Measurements from ENCODE around the gene CASTOR1.
"Not testable (repeated sequence)": the region's sequence is repeated elsewhere in the genome, so short reads cannot be mapped to it uniquely, and the experiment has no call there.

The CASTOR1 gene

DNA sequence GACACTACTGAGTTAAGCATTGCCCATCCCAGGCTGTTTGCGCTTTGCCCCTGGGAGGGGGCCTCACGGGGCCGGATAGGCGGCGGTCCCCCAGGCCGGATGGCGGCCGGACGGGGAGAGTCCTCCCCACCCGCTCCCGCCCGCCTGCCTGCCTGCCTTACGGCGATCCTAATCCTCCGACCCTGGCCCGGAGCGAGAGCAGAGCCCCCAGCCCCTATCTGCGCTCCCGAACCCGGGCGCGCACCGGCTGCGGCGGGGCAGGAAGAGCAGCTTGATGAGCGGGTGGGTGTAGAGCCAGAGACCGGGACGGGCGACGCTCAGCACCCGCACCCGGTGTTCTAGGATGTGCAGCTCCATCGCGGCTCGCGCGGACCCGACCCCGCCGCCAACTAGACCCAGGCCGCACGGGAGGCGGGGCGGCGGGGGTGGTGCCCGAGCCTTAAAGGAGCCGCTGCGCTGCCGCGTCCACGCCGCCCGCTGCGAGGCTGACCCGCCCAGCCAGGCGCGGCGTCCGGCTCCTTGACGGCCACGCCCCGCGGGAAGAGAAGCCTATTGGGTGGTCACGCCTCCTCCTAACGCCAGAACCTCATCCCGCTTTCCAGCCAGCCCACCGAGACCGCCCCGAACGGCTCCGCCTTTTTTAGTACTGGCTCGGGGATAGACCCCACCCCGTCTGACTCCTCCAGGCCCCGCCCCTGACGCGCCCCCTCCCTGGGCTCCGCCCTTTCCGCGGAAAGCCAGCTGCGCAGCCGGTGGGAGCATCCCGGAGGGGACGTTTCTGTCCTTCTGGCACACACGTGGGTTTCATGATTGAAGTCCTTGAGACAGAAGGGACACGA is at the start of gene CASTOR1:
Gene CASTOR1 (minus strand): TSS at position 365 of the 839 bp plus-strand sequence. CDS start 8 bp downstream, at position 357.
- H3K4me3 Mint-ChIP-seq, result peak within 1 kb of the TSS; percentile 84
- H3K36me3 Mint-ChIP-seq, result peaks cover 30% of the 10 kb centered on the region
- ATAC-seq, result peak; percentile 91
- peak within 1 kb of the TSS; percentile 81 for H3K27ac Mint-ChIP-seq
- no peaks in the 10 kb centered on the region for H3K27me3 Mint-ChIP-seq
- peaks cover 40% of the 10 kb centered on the region for H3K4me1 Mint-ChIP-seq
- no peaks in the 10 kb centered on the region for H3K9me3 Mint-ChIP-seq

DNA sequence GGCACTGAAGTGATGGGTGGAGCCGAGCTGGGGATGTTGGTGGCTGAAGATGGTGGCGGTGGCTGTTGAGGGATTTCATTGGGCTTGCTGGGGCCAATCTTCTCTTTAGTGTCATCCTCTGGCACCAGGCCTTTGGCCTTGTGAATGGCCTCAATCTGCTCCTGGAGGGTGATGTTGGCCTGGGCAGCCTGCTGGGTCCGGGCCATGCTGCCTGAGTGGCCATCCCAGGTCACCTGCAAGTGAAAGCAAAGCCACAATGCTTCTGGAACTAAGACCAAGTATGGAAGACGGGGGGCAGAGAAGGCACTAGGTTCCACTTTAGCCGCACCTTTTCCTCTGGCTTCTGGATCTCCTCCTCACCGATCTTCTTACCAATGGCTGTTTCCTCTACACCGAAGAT is 49.5 kb upstream of the CASTOR1 start:
- ATAC-seq, result no peak
- Mint-ChIP-seq H3K9me3 (no peaks in the 10 kb centered on the region), H3K4me1 (peaks cover 8% of the 10 kb centered on the region), H3K27me3 (no peaks in the 10 kb centered on the region), H3K4me3 (no peak overlapping the region), H3K36me3 (peaks cover 89% of the 10 kb centered on the region), H3K27ac (no peak overlapping the region)

DNA sequence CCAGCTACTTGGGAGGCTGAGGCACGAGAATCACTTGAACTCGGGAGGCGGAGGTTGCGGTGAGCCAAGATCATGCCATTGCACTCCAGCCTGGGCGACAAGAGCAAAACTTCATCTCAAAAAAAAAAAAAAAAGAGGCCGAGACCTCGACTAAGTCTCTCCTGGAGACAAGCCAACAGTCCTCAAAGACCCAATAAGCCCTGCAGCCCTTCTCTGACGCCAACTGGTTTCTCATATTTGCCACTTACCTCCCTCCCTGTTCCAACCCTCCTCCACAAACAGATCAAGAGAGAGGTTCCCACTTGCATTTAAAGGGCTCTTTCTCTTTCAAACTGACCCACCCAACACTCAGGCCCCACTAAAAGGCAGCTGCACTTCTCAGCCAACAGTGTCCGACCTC is 49.0 kb upstream of the CASTOR1 start:
- not testable (repeated sequence) for H3K4me3 Mint-ChIP-seq, H3K27ac Mint-ChIP-seq, ATAC-seq, H3K27me3 Mint-ChIP-seq, H3K4me1 Mint-ChIP-seq, H3K9me3 Mint-ChIP-seq
- H3K36me3 Mint-ChIP-seq, result peaks cover 88% of the 10 kb centered on the region

DNA sequence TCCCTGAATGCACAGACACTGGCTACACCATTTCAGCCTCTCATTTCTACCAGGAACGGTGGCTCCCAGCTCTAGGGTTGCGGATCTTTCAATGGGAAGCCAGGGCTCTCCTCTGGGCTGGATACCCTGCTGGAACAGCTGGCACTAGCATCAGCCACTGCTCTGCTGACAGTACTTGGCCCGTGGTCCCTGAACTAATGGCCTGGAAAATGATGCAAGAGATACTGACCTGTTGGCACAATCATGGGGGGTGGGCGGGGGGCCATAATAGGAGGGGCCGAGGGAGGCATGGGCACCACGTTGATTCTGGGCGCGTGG is 48.1 kb upstream of the CASTOR1 start:
- Mint-ChIP-seq H3K27ac (no peak overlapping the region), H3K4me3 (no peak overlapping the region), H3K9me3 (no peaks in the 10 kb centered on the region), H3K36me3 (peaks cover 92% of the 10 kb centered on the region), H3K4me1 (peaks cover 8% of the 10 kb centered on the region), H3K27me3 (no peaks in the 10 kb centered on the region)
- ATAC-seq, result no peak

DNA sequence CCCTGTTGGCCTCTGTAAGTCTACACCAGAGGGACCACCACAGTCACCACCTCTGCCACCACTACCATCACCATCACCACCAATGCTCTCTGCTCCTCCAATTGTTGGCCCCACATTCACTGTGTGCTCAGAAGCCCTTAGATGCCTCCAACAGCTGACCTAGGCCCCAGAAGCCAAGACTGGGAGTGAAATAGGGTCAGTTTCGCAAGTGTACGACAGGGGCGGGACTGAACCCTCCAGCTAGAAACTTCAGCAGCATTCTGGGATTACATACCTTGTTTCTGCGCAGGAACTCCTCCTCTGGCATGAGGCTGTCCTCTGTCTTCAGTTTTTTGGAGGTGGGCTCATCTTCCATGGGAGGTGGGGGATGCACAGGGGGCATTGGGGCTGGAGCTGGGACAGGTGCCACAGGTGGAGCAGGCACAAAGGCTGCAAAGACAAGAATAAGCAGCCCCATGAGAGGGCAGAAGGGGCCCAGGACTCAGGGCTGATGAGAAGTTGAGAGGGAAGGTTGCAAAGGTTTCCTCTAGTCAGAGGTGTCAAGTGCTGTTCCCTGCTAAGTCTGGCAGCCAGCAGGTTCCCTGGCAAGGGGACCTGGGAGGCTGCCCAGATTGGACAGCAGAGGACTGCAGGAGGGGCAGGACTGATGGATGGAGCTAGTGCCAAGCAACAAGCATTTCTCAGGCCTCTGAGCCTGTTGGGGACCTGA is 47.6 kb upstream of the CASTOR1 start:
- Mint-ChIP-seq H3K27me3 (no peaks in the 10 kb centered on the region), H3K9me3 (no peaks in the 10 kb centered on the region), H3K4me1 (peaks cover 8% of the 10 kb centered on the region), H3K4me3 (no peak overlapping the region), H3K36me3 (peaks cover 89% of the 10 kb centered on the region), H3K27ac (no peak overlapping the region)
- no peak for ATAC-seq

DNA sequence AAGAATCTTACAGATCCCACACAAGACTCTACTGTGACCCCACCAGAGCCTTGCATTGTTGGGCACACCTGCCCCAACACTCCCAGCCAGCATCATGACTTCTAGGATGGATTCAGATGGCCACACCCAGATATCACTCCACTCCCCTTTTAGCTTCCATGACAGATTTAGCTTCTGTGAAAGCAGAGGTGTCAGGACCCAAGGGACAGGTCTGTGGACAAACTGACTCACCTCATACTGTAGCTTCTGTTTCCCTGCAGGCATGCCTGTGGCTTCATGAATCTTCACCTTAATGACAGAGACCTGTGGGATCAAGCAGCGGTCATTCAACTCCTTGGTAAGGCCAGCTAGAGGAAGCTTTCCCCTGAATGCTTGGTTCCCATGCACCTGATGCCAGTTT is 45.9 kb upstream of the CASTOR1 start:
- peak; percentile 58 for ATAC-seq
- no peak overlapping the region for H3K27ac Mint-ChIP-seq

DNA sequence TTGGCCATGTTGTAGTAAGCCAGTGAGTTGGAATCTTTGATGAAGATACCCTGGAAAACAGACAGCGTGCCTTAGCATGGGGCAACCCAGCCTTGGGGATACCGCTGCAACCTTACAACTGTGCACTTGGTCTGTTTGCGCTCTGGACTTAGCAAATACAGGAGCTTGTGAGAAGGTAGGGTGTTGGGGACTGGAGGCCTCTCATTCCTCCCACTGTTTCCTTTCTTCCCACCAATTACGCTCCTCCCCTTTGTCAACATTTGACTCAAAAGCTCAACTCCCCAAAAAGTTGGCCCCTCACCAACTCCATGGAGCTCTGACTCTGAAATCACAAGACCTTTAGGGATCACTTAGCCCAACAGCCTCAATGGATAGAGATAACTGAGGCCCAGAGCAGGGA is 45.3 kb upstream of the CASTOR1 start:
- Mint-ChIP-seq H3K27me3 (no peaks in the 10 kb centered on the region), H3K4me1 (peaks cover 8% of the 10 kb centered on the region), H3K9me3 (no peaks in the 10 kb centered on the region), H3K36me3 (peaks cover 81% of the 10 kb centered on the region), H3K4me3 (no peak overlapping the region), H3K27ac (no peak overlapping the region)
- ATAC-seq, result no peak

More for the DNA sequence above, 45.9 kb upstream of the CASTOR1 start:
- no peaks in the 10 kb centered on the region for H3K27me3 Mint-ChIP-seq
- H3K36me3 Mint-ChIP-seq, result peaks cover 81% of the 10 kb centered on the region
- peaks cover 8% of the 10 kb centered on the region for H3K4me1 Mint-ChIP-seq
- H3K9me3 Mint-ChIP-seq, result no peaks in the 10 kb centered on the region
- no peak overlapping the region for H3K4me3 Mint-ChIP-seq

DNA sequence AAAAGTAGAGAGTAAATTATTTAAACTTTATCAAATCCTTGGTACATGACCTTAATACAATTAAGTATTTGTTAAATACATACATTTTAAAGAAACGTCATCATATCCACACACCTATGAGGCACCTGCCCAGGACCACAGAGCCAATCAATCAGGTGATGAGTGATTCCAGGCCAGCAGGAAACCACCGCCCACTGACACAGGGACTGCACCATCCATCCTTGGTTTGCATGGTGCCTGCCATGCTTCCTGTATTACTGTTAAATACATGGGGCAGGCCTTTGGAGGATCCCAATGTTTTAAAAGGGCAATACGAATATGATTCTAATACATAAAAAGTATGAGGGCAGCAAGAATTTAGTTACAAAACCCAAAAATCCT is 44.4 kb upstream of the CASTOR1 start:
- peaks cover 72% of the 10 kb centered on the region for H3K36me3 Mint-ChIP-seq
- no peaks in the 10 kb centered on the region for H3K27me3 Mint-ChIP-seq
- no peaks in the 10 kb centered on the region for H3K9me3 Mint-ChIP-seq
- H3K4me1 Mint-ChIP-seq, result peaks cover 8% of the 10 kb centered on the region
- no peak overlapping the region for H3K27ac Mint-ChIP-seq
- H3K4me3 Mint-ChIP-seq, result no peak overlapping the region
- ATAC-seq, result no peak

DNA sequence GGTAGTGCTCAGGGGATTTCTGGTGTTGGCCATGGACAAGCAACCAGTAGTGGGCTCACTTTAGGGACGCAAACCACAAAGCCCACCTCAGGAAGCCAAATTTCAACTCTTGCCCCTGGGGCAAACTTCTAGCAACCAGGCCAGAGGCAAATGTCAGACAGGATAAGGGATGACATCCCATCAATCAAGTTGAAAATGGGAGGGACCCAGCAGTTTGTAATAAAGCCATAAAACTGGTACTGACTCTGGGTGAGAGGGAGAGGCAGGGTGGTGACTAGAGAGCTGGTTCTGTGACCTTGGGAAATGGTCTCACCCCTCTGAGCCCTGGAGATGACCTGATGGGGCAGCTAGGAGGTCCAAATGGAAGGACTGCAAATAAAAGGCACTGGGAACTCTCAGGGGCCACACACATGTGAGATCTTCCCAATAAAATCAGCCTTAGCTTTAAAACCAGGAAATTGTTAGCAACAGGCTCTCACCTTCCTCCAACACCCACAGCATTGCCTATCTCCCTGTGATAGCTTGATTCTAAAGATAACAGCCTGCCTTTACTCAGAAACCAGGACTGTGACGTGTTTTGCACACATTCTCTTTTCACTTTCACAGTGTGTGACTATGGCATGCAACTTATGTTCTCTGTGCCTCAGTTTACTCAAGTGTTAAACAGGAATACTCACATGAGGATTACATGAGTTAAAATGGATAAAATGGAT is 43.8 kb upstream of the CASTOR1 start:
- no peak for ATAC-seq
- H3K27me3 Mint-ChIP-seq, result no peaks in the 10 kb centered on the region
- H3K4me3 Mint-ChIP-seq, result no peak overlapping the region
- H3K36me3 Mint-ChIP-seq, result peaks cover 66% of the 10 kb centered on the region
- H3K4me1 Mint-ChIP-seq, result peaks cover 8% of the 10 kb centered on the region
- peak overlapping the region; percentile 22 for H3K27ac Mint-ChIP-seq
- H3K9me3 Mint-ChIP-seq, result no peaks in the 10 kb centered on the region

DNA sequence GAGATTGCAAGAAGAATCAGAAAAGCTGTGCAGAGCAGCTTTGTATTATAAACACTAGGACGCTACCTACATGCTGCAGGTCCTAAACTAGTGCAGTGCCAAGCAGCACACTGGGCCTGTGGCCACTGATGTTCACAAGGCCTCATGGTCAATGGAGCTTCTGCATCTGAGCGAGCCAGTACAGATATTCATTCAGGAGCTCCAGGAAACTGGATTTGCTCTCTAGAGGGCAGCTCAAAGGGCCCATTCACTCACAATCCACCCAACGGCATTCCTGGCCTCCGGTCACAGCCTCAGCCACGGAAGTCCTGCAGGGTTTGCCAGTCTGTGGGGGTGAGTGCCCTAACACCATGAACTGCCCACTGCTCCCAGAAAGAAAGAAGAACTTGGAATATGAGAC is 43.2 kb upstream of the CASTOR1 start:
- Mint-ChIP-seq H3K4me1 (peaks cover 14% of the 10 kb centered on the region), H3K27ac (peak overlapping the region; percentile 22), H3K9me3 (no peaks in the 10 kb centered on the region), H3K4me3 (no peak overlapping the region), H3K36me3 (peaks cover 63% of the 10 kb centered on the region), H3K27me3 (no peaks in the 10 kb centered on the region)
- no peak for ATAC-seq

DNA sequence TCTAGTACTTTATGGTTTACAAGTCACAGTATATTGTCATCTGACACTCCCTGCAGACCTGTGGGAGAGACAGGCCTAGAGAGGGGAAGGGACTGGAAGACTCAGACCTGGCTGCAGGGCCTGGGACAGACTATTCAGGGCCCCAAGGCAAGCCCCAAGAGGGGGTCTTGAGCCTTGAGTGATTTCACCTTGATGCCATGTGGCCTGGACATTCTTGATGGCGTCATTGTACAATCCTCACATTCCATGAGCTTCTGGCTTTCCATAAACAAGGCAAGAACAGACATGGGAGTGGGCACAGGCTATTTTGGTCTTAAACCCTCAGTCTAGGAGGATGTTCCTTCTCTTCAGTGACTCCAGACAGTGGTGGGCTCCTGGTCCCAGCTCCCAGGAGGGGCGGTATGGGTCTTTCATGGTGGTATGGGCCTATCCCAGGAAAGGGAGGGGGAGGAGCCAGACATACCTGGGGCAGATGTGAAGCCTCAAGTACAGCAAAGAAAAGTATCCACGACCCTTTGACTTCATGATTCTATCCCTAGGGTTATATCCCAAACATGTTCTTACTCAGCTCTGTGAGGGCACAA is 39.3 kb upstream of the CASTOR1 start:
- H3K27me3 Mint-ChIP-seq, result no peaks in the 10 kb centered on the region
- H3K4me1 Mint-ChIP-seq, result peaks cover 39% of the 10 kb centered on the region
- no peak overlapping the region for H3K27ac Mint-ChIP-seq
- no peak for ATAC-seq
- H3K9me3 Mint-ChIP-seq, result no peaks in the 10 kb centered on the region
- no peak overlapping the region for H3K4me3 Mint-ChIP-seq
- peaks cover 30% of the 10 kb centered on the region for H3K36me3 Mint-ChIP-seq

DNA sequence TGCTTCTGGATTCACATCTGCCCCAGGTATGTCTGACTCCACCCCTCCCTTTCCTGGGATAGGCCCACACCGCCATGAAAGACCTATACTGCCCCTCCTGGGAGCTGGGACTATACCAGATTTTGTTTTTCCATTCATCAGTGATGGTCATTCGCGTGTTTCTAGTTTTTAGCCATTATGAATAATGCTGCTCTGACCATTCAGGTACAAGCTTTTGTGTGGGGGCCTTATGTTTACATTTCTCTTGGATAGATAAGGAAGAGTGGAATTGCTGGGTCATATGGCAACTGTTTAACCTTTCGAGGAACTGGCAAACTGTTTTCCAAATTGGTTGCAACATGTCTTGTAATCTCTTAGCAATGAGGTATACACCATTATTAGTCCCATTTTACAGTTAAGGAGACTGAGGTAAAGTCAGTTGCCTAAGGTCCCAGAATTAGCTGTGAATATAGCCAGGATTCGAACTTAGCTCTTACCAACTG is 38.6 kb upstream of the CASTOR1 start:
- Mint-ChIP-seq H3K36me3 (peaks cover 25% of the 10 kb centered on the region), H3K27ac (peak overlapping the region; percentile 91), H3K9me3 (no peaks in the 10 kb centered on the region), H3K27me3 (no peaks in the 10 kb centered on the region), H3K4me3 (peak overlapping the region; percentile 87), H3K4me1 (peaks cover 46% of the 10 kb centered on the region)
- ATAC-seq, result no peak

DNA sequence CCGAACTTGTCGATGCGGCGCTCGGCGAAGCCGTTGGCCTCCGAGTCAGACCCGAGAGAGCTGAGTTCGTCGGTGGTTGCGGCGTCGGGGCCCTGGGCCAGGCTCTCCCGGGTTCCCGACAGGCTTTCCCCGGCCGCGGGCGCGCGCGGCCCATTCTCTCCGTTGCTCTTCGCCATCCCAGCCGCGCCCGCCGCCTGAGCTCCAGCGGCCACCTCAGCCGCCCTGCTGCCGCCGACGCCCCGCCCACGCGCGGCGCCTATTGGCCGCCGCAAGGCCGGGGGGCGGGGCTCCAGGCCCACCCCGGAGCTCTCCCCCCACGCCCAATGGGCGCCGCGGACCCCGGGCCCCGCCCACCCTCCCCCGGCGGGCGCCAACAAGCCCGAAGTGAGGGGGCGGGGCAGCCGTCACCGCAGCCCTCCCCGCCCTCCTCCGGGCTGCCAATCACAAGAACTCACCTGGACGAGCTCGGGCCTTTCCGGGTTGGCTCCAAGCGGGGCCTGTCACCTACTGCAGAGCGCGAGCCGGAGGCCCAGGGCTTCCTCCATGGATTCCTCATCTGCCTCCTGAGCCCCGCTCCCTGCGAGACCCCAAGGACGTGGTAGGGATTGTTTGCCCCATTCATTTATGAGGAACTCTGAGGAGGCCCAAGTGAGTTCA is 37.5 kb upstream of the CASTOR1 start, which contains the start of gene TBC1D10A:
Gene TBC1D10A (minus strand): TSS at position 236 of the 657 bp plus-strand sequence. CDS start 60 bp downstream, at position 176.
- Mint-ChIP-seq H3K4me3 (peak within 1 kb of the TSS; percentile 89), H3K9me3 (no peaks in the 10 kb centered on the region), H3K36me3 (peaks cover 20% of the 10 kb centered on the region), H3K27ac (peak within 1 kb of the TSS; percentile 91), H3K4me1 (peaks cover 49% of the 10 kb centered on the region), H3K27me3 (no peaks in the 10 kb centered on the region)
- ATAC-seq, result peak; percentile 96

DNA sequence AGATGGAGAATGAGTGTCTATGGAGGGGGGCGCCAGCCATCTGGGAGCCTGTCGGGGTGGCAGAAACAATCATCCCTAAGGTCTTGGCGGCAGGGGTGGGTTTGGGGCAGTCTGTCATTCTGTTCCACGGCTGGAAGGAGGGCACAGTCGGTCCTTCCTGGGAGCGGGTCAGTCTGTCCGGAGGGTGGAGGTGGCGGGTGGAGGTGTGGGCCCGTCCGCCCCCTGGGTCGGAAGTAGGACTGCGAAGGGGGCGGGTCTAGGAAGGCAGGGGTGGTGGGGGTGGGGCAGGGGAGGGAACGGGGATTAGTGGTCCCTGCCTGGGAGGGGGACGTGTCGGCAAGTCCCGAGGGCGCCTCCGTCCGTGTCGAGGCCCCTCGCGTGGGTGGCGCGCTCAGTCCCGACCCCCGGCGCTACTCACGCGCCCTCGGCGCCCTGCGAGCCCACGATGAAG is 37.0 kb upstream of the CASTOR1 start:
- peak; percentile 62 for ATAC-seq
- Mint-ChIP-seq H3K27me3 (no peaks in the 10 kb centered on the region), H3K36me3 (peaks cover 24% of the 10 kb centered on the region), H3K27ac (peak overlapping the region; percentile 30), H3K4me1 (peaks cover 54% of the 10 kb centered on the region), H3K9me3 (no peaks in the 10 kb centered on the region), H3K4me3 (peak overlapping the region; percentile 89)
